GM18861 (cell line): ENCODE data around the gene TMPRSS13.
"Not testable (repeated sequence)": the region's sequence is repeated elsewhere in the genome, so short reads cannot be mapped to it uniquely, and the experiment has no call there.

Source experiments
- ATAC-seq: cut with Tn5 transposase; IDR thresholded peaks from one replicate; pipeline ENCODE4 v1.9.1; 2021; ENCODE audit not compliant: unreplicated experiment

TMPRSS13 gene

DNA sequence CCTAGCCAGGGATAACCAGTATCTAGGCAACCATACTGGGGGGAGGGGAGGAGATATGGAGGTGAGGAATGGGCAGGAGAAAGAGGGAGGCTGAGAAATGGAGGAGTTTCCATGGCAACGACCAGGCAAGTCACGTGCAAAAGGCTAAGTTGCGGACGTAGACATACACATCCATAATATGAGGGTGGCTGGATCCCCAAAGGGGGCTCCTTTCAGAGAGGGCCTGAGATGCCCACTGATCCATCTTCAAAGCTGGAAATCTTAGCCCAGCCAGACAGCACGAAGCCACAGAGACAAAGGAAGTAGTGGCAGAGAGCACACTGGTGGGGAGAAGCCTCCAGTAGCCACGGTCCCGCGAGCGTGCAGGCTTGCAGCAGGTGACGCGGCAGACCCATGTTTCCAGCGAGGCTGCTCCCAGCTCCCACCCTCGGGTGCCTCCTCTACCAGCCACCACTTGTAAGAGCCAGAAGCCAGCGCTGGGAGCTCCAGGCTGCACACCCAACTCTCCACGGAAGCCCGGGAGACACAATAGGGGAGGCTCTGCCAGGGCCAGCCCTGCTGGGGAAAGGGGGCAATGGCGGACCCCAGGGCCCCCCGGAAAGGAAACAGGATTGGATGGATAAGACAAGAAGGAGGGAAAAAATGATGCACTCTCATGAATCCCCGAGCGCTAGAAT, 53.7 kb downstream of the TMPRSS13 start:
- no peak for ATAC-seq

GRCh38 chr11:117874910-117875381, 54.3 kb downstream of the TMPRSS13 start:
- no peak for ATAC-seq

- no peak for ATAC-seq
Observed at GRCh38 chr11:117874253-117874909, 54.8 kb downstream of the TMPRSS13 start.

DNA sequence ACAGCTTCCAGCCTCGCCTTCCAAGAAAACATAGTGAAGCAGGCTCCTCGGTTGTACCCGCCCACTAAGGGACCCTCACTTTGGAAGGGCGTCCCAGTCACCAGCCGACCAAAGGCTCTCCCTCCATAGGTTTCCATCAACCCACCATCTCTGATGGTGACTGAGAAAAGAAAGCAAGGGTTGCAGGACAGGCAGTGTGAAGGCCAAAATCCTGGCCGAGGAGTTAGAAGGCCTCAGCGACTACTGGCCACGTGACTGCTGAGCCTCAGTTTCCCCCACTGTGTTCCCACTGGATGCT, 55.4 kb downstream of the TMPRSS13 start:
- ATAC-seq = no peak

DNA sequence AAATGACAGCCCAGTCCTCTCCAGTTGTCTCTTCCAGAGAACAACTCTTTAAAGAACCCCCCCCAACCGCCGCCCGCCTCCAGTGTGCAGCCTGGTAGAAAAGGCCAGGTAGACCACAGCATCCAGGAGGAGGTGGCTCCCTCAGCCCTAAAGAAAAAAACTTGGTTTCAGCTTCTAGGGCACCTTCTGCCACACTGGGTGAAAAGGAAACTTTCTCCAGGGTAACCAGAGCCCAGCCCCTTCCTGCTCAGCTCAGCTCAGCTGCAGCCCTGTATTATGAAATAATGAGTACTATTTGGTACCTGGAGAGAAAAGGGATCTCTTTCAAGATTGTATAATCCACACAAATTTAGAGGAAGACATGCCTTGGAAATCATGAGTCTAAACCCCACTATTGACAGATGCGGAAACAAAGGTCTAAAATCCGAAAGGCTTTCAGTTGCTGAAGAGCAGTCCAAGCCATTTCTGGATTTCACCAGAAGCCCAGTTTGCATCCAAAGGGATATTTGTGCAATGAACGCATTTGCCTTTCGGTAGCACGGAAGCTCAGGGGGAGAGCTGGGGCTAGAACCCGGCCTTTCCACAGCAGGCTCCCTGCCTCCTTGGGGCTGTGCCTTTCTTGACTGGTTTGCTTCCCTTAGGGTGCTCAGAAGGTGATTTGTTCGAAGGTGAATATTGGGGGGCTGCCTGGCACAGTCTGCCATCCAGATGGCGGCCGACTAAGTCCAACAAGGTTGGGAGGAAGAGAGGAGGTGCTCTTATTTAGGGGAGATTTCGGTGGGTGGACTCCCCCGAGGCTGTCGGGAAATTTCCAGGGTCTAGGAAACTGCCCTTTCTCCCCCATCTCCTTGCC, 56.0 kb downstream of the TMPRSS13 start:
- ATAC-seq = no peak

- ATAC-seq = no peak
Observed at GRCh38 chr11:117872420-117872961, 56.7 kb downstream of the TMPRSS13 start.

GRCh38 chr11:117871784-117872183, 57.4 kb downstream of the TMPRSS13 start:
- ATAC-seq = no peak

- no peak for ATAC-seq
Observed at GRCh38 chr11:117871160-117871559, 58.0 kb downstream of the TMPRSS13 start.

DNA sequence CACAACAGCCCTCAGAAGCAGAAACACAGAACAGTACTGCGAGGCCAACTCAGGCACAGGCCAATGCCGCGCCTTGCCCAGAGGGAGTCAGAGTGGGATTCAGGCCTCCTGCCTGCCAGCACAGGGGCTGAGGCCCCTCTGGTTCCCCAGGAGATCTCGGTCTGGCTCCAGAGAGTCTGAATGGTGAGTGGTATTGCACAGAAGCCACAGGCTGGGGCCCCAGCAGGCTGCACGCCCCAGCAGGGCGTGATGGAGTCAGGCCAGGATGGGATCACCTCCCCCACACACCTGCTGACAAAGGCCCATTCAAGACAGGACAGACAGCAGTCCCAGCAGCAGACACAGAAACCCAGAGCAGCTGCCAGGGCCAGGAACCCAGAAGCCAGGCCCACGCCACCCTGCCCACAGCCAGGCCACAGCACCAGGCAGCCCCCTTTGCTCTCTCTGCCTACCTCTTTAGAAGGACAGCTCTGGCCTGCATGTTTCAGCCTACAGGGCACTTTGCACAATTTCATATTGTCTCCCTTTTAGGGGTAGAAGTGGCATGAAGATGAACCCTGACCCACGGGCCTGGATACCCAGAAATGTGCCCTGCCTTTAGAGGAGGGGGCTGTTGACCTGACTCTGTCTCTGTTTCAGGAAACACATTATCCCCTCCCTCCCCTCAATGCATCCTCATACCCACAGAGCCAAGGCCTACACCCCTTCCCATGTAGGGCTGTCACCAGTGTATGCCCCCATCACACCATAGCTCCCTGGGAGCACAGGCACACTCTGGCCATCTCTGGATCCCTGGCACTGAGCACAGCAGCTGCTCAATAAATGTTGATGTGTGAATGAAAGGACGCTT, 58.9 kb downstream of the TMPRSS13 start:
- ATAC-seq = no peak

- no peak for ATAC-seq
Observed at GRCh38 chr11:117869604-117870003, 59.6 kb downstream of the TMPRSS13 start.

DNA sequence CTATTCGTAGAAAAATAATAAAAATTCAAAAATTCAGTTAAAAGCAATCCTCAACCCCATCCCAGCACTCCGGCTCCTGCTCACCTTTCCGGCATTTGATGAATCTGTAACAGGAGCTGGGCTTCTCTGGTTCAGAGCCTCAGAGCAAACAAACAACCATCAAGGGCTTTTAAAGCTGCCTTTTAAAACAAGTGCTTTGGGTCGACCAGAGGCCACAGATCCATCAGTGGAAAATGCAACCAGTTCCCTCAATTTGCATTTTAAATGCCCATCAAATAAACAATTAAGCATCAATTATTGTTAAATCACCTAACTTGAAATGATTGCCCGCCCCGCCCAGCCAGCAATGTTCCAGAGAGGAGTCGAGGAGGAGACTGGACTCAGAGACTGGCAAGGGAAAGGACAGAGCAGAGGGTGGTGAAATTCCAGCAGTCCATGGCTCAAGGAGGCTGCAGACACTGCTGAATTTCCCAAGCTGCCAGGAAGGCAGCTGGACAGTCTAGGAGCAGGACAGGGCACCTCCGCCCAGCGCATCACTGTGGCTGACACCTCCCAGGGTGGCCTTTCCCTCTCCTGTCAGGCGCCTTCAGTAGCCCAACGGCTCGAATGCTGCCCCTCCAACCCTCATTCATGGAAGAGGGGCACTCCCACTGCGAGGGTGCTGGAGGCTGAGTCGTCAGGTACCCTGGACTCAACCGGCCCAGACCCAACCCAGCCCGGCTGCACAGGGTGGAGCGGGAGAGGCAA, 60.2 kb downstream of the TMPRSS13 start:
- ATAC-seq = no peak

GRCh38 chr11:117868088-117868487, 61.1 kb downstream of the TMPRSS13 start:
- no peak for ATAC-seq

DNA sequence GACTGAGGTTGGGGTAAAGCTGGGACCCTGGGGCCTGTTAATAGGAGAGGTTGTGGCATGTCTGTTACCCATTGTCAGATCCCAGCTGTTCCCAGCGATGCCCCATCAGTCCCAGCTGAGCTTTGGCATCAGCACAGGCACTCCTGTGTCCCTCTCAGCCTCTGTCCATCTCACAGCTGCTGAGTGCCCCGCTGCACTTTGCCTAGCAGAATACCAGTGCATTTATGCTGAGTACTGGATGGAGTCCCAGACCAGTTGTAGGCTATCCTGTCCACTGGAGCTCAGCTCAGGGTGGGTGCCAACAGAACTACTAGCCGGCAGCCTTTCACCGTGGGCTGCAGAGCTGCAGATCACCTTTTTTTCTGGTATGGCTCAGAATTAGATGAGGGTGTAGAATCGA, 62.7 kb downstream of the TMPRSS13 start:
- no peak for ATAC-seq

GRCh38 chr11:117865546-117865945, 63.7 kb downstream of the TMPRSS13 start:
- ATAC-seq = not testable (repeated sequence)

GRCh38 chr11:117863383-117863782, 65.8 kb downstream of the TMPRSS13 start:
- no peak for ATAC-seq

DNA sequence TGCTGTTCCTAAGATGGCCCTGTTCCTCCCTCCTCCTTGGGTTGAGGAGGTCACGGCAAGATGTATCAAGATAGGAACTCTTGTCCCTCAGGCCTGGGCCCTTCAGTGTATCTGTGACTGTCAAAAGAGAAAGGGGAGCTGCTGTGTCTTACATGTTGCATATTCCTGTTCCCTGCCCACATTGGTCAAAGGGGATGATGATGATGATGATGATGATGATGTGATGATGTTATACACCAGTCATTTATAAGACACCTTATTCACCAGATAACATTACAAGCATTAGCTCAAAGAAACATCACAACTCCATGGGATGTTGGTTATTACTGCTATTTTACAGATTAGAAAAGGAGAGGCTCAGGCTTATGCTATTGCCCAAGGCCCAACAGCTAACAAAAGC, 66.4 kb downstream of the TMPRSS13 start:
- ATAC-seq = no peak

GRCh38 chr11:117862019-117862725, 67.0 kb downstream of the TMPRSS13 start:
- no peak for ATAC-seq

- no peak for ATAC-seq
Observed at GRCh38 chr11:117861151-117862018, 67.8 kb downstream of the TMPRSS13 start.
